PC-3 (cell line): ENCODE measurements around the gene PCDHGA7. TPM values are rescaled to one million over a fixed set of nuclear protein-coding genes. Genes with fewer than 3 reads are reported as not detected.

Experiments used
- ATAC-seq: fragments of 200-7000 bp; cut with Tn5 transposase; 2 replicates; pipeline ENCODE4 v1.9.1; 2020; ENCODE audit warnings: mild to moderate bottlenecking, moderate library complexity
- BruUV-seq: library from RNA; stranded (reverse); fragments of 400-500 nt; replicated peaks from 2 replicates; lab custom pipeline; 2021; lab: Mats Ljungman, UMichigan
- CTCF ChIA-PET: fragments of 300-600 bp; sonication (Branson Sonifier 250); formaldehyde crosslinking; loops from one replicate; lab custom pipeline; 2022; ENCODE audit warnings: antibody characterized with exemption; lab: Charles Lee
- POLR2A ChIA-PET: fragments of 300-600 bp; sonication (Branson Sonifier 250); formaldehyde crosslinking; loops from one replicate; lab custom pipeline; 2022; ENCODE audit warnings: antibody characterized with exemption; ENCODE audit not compliant: unreplicated experiment; lab: Charles Lee
- DNase-seq: peaks from one replicate; pipeline ENCODE4 v3.0.0-alpha.2; 2015
- H2AFZ ChIP-seq: fragments of 300-600 bp; sonication (generic); 2 replicates; pipeline ENCODE4 v1.6.0; 2016; ENCODE audit warnings: antibody characterized with exemption, low read length
- H3F3A ChIP-seq: fragments of 300-600 bp; sonication (generic); one replicate; pipeline ENCODE4 v1.6.0; 2017; ENCODE audit warnings: antibody characterized with exemption, low read length, control low read depth, mild to moderate bottlenecking; ENCODE audit not compliant: unreplicated experiment
- H3K27ac ChIP-seq: fragments of 300-600 bp; sonication (generic); 2 replicates; pipeline ENCODE4 v1.5.1; 2016; ENCODE audit warnings: mild to moderate bottlenecking, low read length
- H3K27me3 ChIP-seq: fragments of 300-600 bp; sonication (generic); 2 replicates; pipeline ENCODE4 v1.6.1; 2016; ENCODE audit warnings: low read length, mixed read lengths
- H3K36me3 ChIP-seq: fragments of 300-600 bp; sonication (generic); 2 replicates; pipeline ENCODE4 v1.6.1; 2016; ENCODE audit warnings: low read depth, mixed run types, low read length, mixed read lengths
- H3K4me1 ChIP-seq: fragments of 300-600 bp; sonication (generic); 2 replicates; pipeline ENCODE4 v1.5.1; 2016; ENCODE audit warnings: low read length; ENCODE audit not compliant: insufficient read depth
- H3K4me2 ChIP-seq: fragments of 300-600 bp; sonication (generic); 2 replicates; pipeline ENCODE4 v1.6.0; 2016; ENCODE audit warnings: low read length
- H3K4me3 ChIP-seq: fragments of 300-600 bp; sonication (generic); 2 replicates; pipeline ENCODE4 v1.5.1; 2016; ENCODE audit warnings: mild to moderate bottlenecking, low read length, mixed read lengths
- H3K79me2 ChIP-seq: fragments of 300-600 bp; sonication (generic); 2 replicates; pipeline ENCODE4 v1.6.1; 2017; ENCODE audit warnings: low read length, mixed read lengths
- H3K9ac ChIP-seq: fragments of 300-600 bp; sonication (generic); 2 replicates; pipeline ENCODE4 v1.6.0; 2016; ENCODE audit warnings: mild to moderate bottlenecking, low read length
- H3K9me2 ChIP-seq: fragments of 300-600 bp; sonication (generic); replicated peaks from 2 replicates; pipeline ENCODE4 v1.6.1; 2016; ENCODE audit warnings: mixed run types, low read length, mixed read lengths
- H3K9me3 ChIP-seq: fragments of 300-600 bp; sonication (generic); 2 replicates; pipeline ENCODE4 v1.6.1; 2016; ENCODE audit warnings: low read length, mixed read lengths
- H4K20me1 ChIP-seq: fragments of 300-600 bp; sonication (generic); 2 replicates; pipeline ENCODE4 v1.6.1; 2016; ENCODE audit warnings: low read length, mixed read lengths
- CTCF ChIP-seq: fragments of 300-600 bp; sonication (generic); conservative IDR thresholded peaks from 2 replicates; pipeline ENCODE4 v1.5.1; 2017; ENCODE audit warnings: antibody characterized with exemption, low read depth, mild to moderate bottlenecking, low read length
- EZH2 ChIP-seq: fragments of 300-600 bp; sonication (generic); IDR thresholded peaks from one replicate; pipeline ENCODE4 v1.6.1; 2017; ENCODE audit warnings: antibody characterized with exemption, mild to moderate bottlenecking, low read length; ENCODE audit not compliant: unreplicated experiment
- EZH2phosphoT487 ChIP-seq: fragments of 300-600 bp; sonication (generic); IDR thresholded peaks from 2 replicates; pipeline ENCODE4 v1.6.1; 2018; ENCODE audit warnings: mild to moderate bottlenecking, antibody characterized with exemption, low read length, borderline replicate concordance
- intact Hi-C: fragments of 100-400 bp; cut with micrococcal nuclease; formaldehyde crosslinking; loops from 2 replicates; pipeline ENCODE4 v1.9.0; 2023
- total RNA-seq: library from RNA; depleted of rRNA; stranded (reverse); fragments of >200 nt; gene quantifications from 2 replicates; pipeline ENCODE4 v1.2.3, GENCODE V29; 2014

Gene PCDHGA7
- total RNA-seq, 1 experiment from 2014 or later, result 0.51 TPM

- no peaks in the 10 kb centered on the region for H4K20me1 ChIP-seq
- H3K79me2 ChIP-seq, result no peaks in the 10 kb centered on the region
- no TSS peak for BruUV-seq
- H3K4me1 ChIP-seq, result no peaks in the 10 kb centered on the region
- no peak overlapping the region for H3K27ac ChIP-seq
- ATAC-seq, result no peak
- no peak for TF ChIP-seq EZH2phosphoT487
- no peak for TF ChIP-seq CTCF
- TF ChIP-seq EZH2, result no peak
- intact Hi-C loops, result no loop called here
- H3K9me2 ChIP-seq, result no peaks in the 10 kb centered on the region
- no peaks in the 10 kb centered on the region for H3K27me3 ChIP-seq
- CTCF ChIA-PET, result no interaction called here
- no peaks in the 10 kb centered on the region for H3F3A ChIP-seq
- H3K36me3 ChIP-seq, result no peaks in the 10 kb centered on the region
- no peak overlapping the region for H2AFZ ChIP-seq
- no peak overlapping the region for H3K4me3 ChIP-seq
- H3K9ac ChIP-seq, result no peak overlapping the region
- no peaks in the 10 kb centered on the region for H3K9me3 ChIP-seq
- no peak overlapping the region for H3K4me2 ChIP-seq
- no peak for DNase-seq
- POLR2A ChIA-PET, result no interaction called here
These were observed 31.0 kb upstream of the PCDHGA7 start for GRCh38 chr5:141351591-141351990.

- CTCF ChIA-PET, result no interaction called here
These were observed 27.6 kb upstream of the PCDHGA7 start, which contains the start of gene PCDHGA4 for GRCh38 chr5:141354900-141355469. Gene PCDHGA4, plus strand, starts transcription at chr5:141355021. Its CDS starts 87 bp downstream, at chr5:141355108.

More at GRCh38 chr5:141354900-141355469, 27.6 kb upstream of the PCDHGA7 start, which contains the start of gene PCDHGA4:
- Histone ChIP-seq H3K27ac (no peak within 1 kb of the TSS), H3K9ac (no peak within 1 kb of the TSS), H3K4me3 (no peak within 1 kb of the TSS), H4K20me1 (no peaks in the 10 kb centered on the region), H3K36me3 (no peaks in the 10 kb centered on the region), H3F3A (no peaks in the 10 kb centered on the region), H3K4me1 (no peaks in the 10 kb centered on the region), H3K79me2 (no peaks in the 10 kb centered on the region), H3K9me2 (no peaks in the 10 kb centered on the region), H3K9me3 (no peaks in the 10 kb centered on the region), H3K27me3 (no peaks in the 10 kb centered on the region), H2AFZ (no peak within 1 kb of the TSS), H3K4me2 (no peak within 1 kb of the TSS)
- no peak for ATAC-seq
- BruUV-seq, result no TSS peak
- DNase-seq, result no peak
- intact Hi-C loops, result no loop called here
- POLR2A ChIA-PET, result no interaction called here
- TF ChIP-seq CTCF (peak; percentile 41), EZH2phosphoT487 (no peak)
